H9 (cell line): Measurements from ENCODE around the gene SNX7. TPM values are rescaled to one million over a fixed set of nuclear protein-coding genes. Genes with fewer than 3 reads are reported as not detected.

ENCODE experiments used
- DNase-seq: peaks from one replicate; pipeline ENCODE4 v3.0.0-alpha.2; 2017
- H2AFZ ChIP-seq: one replicate; pipeline ENCODE4 v1.6.1; 2013; ENCODE audit warnings: mild to moderate bottlenecking, low read length, control low read depth, moderate library complexity
- H2AK5ac ChIP-seq: 2 replicates; pipeline ENCODE4 v1.6.1; 2013; ENCODE audit warnings: low read length, control low read depth, mixed read lengths; ENCODE audit not compliant: insufficient read length
- H2BK120ac ChIP-seq: one replicate; pipeline ENCODE4 v1.6.1; 2013; ENCODE audit warnings: low read depth, mild to moderate bottlenecking, low read length, control low read depth, inconsistent platforms; ENCODE audit not compliant: poor library complexity, severe bottlenecking
- H2BK12ac ChIP-seq: 2 replicates; pipeline ENCODE4 v1.6.1; 2013; ENCODE audit warnings: low read length, control low read depth, mixed read lengths, low read depth; ENCODE audit not compliant: insufficient read length
- H2BK15ac ChIP-seq: 2 replicates; pipeline ENCODE4 v1.6.1; 2013; ENCODE audit warnings: low read depth, low read length, control low read depth
- H2BK20ac ChIP-seq: one replicate; pipeline ENCODE4 v1.6.1; 2013; ENCODE audit warnings: low read depth, mild to moderate bottlenecking, low read length, control low read depth, inconsistent platforms; ENCODE audit not compliant: poor library complexity, severe bottlenecking
- H2BK5ac ChIP-seq: 2 replicates; pipeline ENCODE4 v1.6.1; 2013; ENCODE audit warnings: low read length, control low read depth, mixed read lengths; ENCODE audit not compliant: insufficient read length
- H3K14ac ChIP-seq: 2 replicates; pipeline ENCODE4 v1.6.1; 2013; ENCODE audit warnings: low read length, control low read depth; ENCODE audit not compliant: insufficient read depth
- H3K18ac ChIP-seq: 2 replicates; pipeline ENCODE4 v1.6.1; 2013; ENCODE audit warnings: low read depth, mild to moderate bottlenecking, mixed read lengths, low read length, control low read depth; ENCODE audit not compliant: insufficient read length
- H3K23ac ChIP-seq: 2 replicates; pipeline ENCODE4 v1.6.1; 2013; ENCODE audit warnings: low read length, control low read depth, mixed read lengths, low read depth; ENCODE audit not compliant: insufficient read length
- H3K23me2 ChIP-seq: 2 replicates; pipeline ENCODE4 v1.6.1; 2013; ENCODE audit warnings: low read depth, mild to moderate bottlenecking, mixed read lengths, low read length, control low read depth; ENCODE audit not compliant: insufficient read length, poor library complexity, severe bottlenecking
- H3K27ac ChIP-seq: 2 replicates; pipeline ENCODE4 v1.5.1; 2013; ENCODE audit warnings: low read length, control low read depth, mixed read lengths, low read depth; ENCODE audit not compliant: insufficient read length
- H3K27me3 ChIP-seq: 2 replicates; pipeline ENCODE4 v1.6.1; 2013; ENCODE audit warnings: low read length, control low read depth, inconsistent platforms; ENCODE audit not compliant: insufficient read depth
- H3K4ac ChIP-seq: 2 replicates; pipeline ENCODE4 v1.6.1; 2013; ENCODE audit warnings: low read depth, mild to moderate bottlenecking, control low read depth, inconsistent platforms, low read length, moderate library complexity
- H3K4me1 ChIP-seq: 2 replicates; pipeline ENCODE4 v1.6.1; 2013; ENCODE audit warnings: low read length, control low read depth, inconsistent platforms; ENCODE audit not compliant: insufficient read depth
- H3K4me2 ChIP-seq: 2 replicates; pipeline ENCODE4 v1.6.1; 2013; ENCODE audit warnings: low read length, control low read depth, mixed read lengths; ENCODE audit not compliant: insufficient read length, insufficient read depth
- H3K56ac ChIP-seq: 2 replicates; pipeline ENCODE4 v1.6.1; 2013; ENCODE audit warnings: low read depth, mild to moderate bottlenecking, mixed read lengths, low read length, control low read depth; ENCODE audit not compliant: insufficient read length
- H3K79me1 ChIP-seq: 2 replicates; pipeline ENCODE4 v1.6.1; 2013; ENCODE audit warnings: low read depth, mild to moderate bottlenecking, moderate library complexity, low read length, control low read depth, inconsistent platforms; ENCODE audit not compliant: insufficient read depth, poor library complexity, severe bottlenecking
- H3K79me2 ChIP-seq: 2 replicates; pipeline ENCODE4 v1.6.1; 2013; ENCODE audit warnings: low read length, control low read depth, inconsistent platforms; ENCODE audit not compliant: insufficient read depth
- H3K9ac ChIP-seq: 2 replicates; pipeline ENCODE4 v1.6.1; 2013; ENCODE audit warnings: low read length, control low read depth, mixed read lengths; ENCODE audit not compliant: insufficient read length; ENCODE audit errors: extremely low read depth
- H3K9me3 ChIP-seq: one replicate; pipeline ENCODE4 v1.6.1; 2013; ENCODE audit warnings: low read depth, low read length, inconsistent platforms; ENCODE audit not compliant: control insufficient read depth
- H3T11ph ChIP-seq: one replicate; pipeline ENCODE4 v1.6.1; 2013; ENCODE audit warnings: mild to moderate bottlenecking, low read length, control low read depth, inconsistent platforms
- H4K20me1 ChIP-seq: one replicate; pipeline ENCODE4 v1.6.1; 2013; ENCODE audit not compliant: control insufficient read depth, insufficient read length, insufficient read depth
- H4K5ac ChIP-seq: 2 replicates; pipeline ENCODE4 v1.6.1; 2013; ENCODE audit warnings: low read depth, mild to moderate bottlenecking, mixed read lengths, low read length, control low read depth; ENCODE audit not compliant: insufficient read length
- H4K8ac ChIP-seq: replicated peaks from 2 replicates; pipeline ENCODE4 v1.6.1; 2013; ENCODE audit warnings: low read length, control low read depth, mixed read lengths, low read depth; ENCODE audit not compliant: insufficient read length
- H4K91ac ChIP-seq: 2 replicates; pipeline ENCODE4 v1.6.1; 2013; ENCODE audit warnings: low read depth, mild to moderate bottlenecking, moderate library complexity, mixed read lengths, low read length, control low read depth; ENCODE audit not compliant: insufficient read length
- H3K27ac Mint-ChIP-seq, 3 experiments: 2 replicates in 2 of 3; 3 replicates in 1 of 3; pipeline ENCODE4 v1.8.0; 2020 to 2021; ENCODE audit warnings: mixed read lengths in 3 of 3, mild to moderate bottlenecking in 1 of 3, moderate library complexity in 1 of 3
- H3K27me3 Mint-ChIP-seq: 2 replicates; pipeline ENCODE4 v1.8.0; 2021; ENCODE audit warnings: low read depth, mild to moderate bottlenecking, moderate library complexity, mixed read lengths
- H3K36me3 Mint-ChIP-seq, 3 experiments: 2 replicates in 2 of 3; 3 replicates in 1 of 3; pipeline ENCODE4 v1.8.0; 2020 to 2021; ENCODE audit warnings: low read depth in 3 of 3, mixed read lengths in 3 of 3; ENCODE audit not compliant: insufficient read depth in 1 of 3
- H3K4me1 Mint-ChIP-seq, 2 experiments: 2 replicates each; pipeline ENCODE4 v1.8.0; 2020; ENCODE audit warnings: mixed read lengths in 2 of 2
- H3K4me3 Mint-ChIP-seq, 2 experiments: 2 replicates in 1 of 2; 3 replicates in 1 of 2; pipeline ENCODE4 v1.8.0; 2020 to 2021; ENCODE audit warnings: mild to moderate bottlenecking in 2 of 2, mixed read lengths in 2 of 2, moderate library complexity in 1 of 2
- H3K9me3 Mint-ChIP-seq, 2 experiments: 2 replicates in 1 of 2; 3 replicates in 1 of 2; pipeline ENCODE4 v1.8.0; 2020; ENCODE audit warnings: mild to moderate bottlenecking in 2 of 2, mixed read lengths in 2 of 2, moderate library complexity in 1 of 2
- CTCF ChIP-seq: fragments of 200-600 bp; sonication (generic); conservative IDR thresholded peaks from 3 replicates; pipeline ENCODE4 v1.8.0; 2021; ENCODE audit warnings: antibody characterized with exemption, mild to moderate bottlenecking
- WGBS: extraction: QIAGEN DNeasy Blood & Tissue Kit; methylation state at CpG from one replicate; pipeline ENCODE4 v1.1.7; 2013; ENCODE audit warnings: missing lambda C conversion rate, low lambda C conversion rate, mixed read lengths; ENCODE audit not compliant: insufficient read length; ENCODE audit errors: extremely low coverage; 5-methylcytosine and 5-hydroxymethylcytosine counted together
- total RNA-seq: library from RNA; stranded (reverse); gene quantifications from 2 replicates; pipeline ENCODE4 v1.2.1, GENCODE V29; 2021

Gene SNX7
- total RNA-seq, 1 experiment from 2014 or later, result 24.7 TPM

GRCh38 chr1:98696077-98696476 lies 34.6 kb downstream of the SNX7 start:
- no peaks in the 10 kb centered on the region for H3K9me3 Mint-ChIP-seq
- H3K27me3 ChIP-seq, result no peaks in the 10 kb centered on the region
- H3K27ac Mint-ChIP-seq, result no peak overlapping the region
- H3K4me3 Mint-ChIP-seq, result no peak overlapping the region
- no peak overlapping the region for H4K5ac ChIP-seq
- no peak overlapping the region for H2BK120ac ChIP-seq
- no peaks in the 10 kb centered on the region for H3K4me1 Mint-ChIP-seq
- no peak overlapping the region for H4K8ac ChIP-seq
- no peak overlapping the region for H3K4me2 ChIP-seq
- H3K9ac ChIP-seq, result no peak overlapping the region
- no peak overlapping the region for H3K27ac ChIP-seq
- no peaks in the 10 kb centered on the region for H3K4me1 ChIP-seq
- H3K56ac ChIP-seq, result no peak overlapping the region
- no peak overlapping the region for H3K4ac ChIP-seq
- H2AFZ ChIP-seq, result no peak overlapping the region
- H3K14ac ChIP-seq, result no peak overlapping the region
- H4K20me1 ChIP-seq, result no peaks in the 10 kb centered on the region
- no peaks in the 10 kb centered on the region for H3K36me3 Mint-ChIP-seq
- no peaks in the 10 kb centered on the region for H3K9me3 ChIP-seq
- H3K23me2 ChIP-seq, result no peaks in the 10 kb centered on the region
- H3K18ac ChIP-seq, result no peak overlapping the region
- H3K23ac ChIP-seq, result no peak overlapping the region
- no peak overlapping the region for H2BK15ac ChIP-seq
- no CpG with 5 or more reads among the region's 4 CpGs for WGBS
- no peak overlapping the region for H2BK12ac ChIP-seq
- H3T11ph ChIP-seq, result no peak overlapping the region
- no peak for TF ChIP-seq CTCF
- H4K91ac ChIP-seq, result no peak overlapping the region
- no peak overlapping the region for H2BK20ac ChIP-seq
- no peak overlapping the region for H2AK5ac ChIP-seq
- H3K79me2 ChIP-seq, result no peaks in the 10 kb centered on the region
- no peak overlapping the region for H2BK5ac ChIP-seq
- no peak for DNase-seq
- no peaks in the 10 kb centered on the region for H3K79me1 ChIP-seq
- H3K27me3 Mint-ChIP-seq, result no peaks in the 10 kb centered on the region
